GM19438 (cell line): ENCODE measurements around the gene NR2C1.

Experiments
- ATAC-seq: cut with Tn5 transposase; IDR thresholded peaks from one replicate; pipeline ENCODE4 v1.9.1; 2021; ENCODE audit warnings: low read depth; ENCODE audit not compliant: unreplicated experiment

Gene NR2C1

DNA sequence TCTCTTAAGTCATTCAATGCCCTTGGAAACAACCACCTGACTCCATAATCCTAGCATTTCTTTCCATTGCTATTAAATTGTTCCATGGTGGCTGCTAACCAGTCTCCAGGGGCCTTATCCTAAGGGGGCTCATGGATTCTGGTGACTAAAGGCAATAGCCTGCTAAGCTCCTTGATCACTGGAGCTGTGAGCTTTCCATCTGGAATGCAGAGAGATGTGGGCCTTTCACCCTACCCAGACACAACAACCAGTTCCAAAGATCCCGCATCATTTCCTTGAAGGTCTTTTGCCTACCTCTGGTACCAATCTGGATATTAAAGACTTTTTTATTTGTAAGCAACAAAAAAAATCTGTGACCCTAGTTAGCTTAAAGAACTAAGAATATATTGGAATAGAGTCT is 102.9 kb downstream of the NR2C1 start:
- ATAC-seq, result no peak
